DOHH2 (cell line): Measurements from ENCODE around the gene MUC2.

ENCODE experiments used
- CTCF ChIP-seq: fragments of 200-600 bp; sonication (generic); IDR thresholded peaks from one replicate; pipeline ENCODE4 v1.5.1; 2014; ENCODE audit warnings: antibody characterized with exemption, mild to moderate bottlenecking, low read depth, low read length; ENCODE audit not compliant: poor library complexity, severe bottlenecking
- EZH2phosphoT487 ChIP-seq: fragments of 200-600 bp; sonication (generic); IDR thresholded peaks from 2 replicates; pipeline ENCODE4 v1.6.1; 2017; ENCODE audit warnings: borderline replicate concordance, mild to moderate bottlenecking, antibody characterized with exemption, low read length, moderate library complexity, mixed read lengths

DNA sequence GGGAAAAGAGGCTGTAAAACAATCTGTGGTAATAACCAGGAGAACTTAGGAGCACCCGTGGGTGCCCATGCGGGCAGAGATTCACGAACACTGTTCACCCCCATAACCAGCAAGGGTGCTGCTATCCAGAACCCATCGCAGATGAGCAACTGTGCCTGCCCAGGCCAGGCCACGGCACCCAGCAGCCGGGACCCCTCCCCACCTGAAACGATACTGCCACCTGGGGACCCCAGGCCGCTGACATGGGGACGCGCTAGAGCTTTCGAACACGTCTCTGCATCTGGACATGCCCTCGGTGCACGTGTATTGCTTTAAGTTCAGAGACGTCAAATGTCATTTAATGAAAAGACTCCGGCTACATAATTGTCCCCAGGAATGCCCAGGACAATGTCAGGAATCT, 14.3 kb upstream of the MUC2 start:
- no peak for TF ChIP-seq CTCF
- no peak for TF ChIP-seq EZH2phosphoT487
